IPS-NIHi7 (cell line): ENCODE measurements around the gene DENND4C.
"Not testable (repeated sequence)": the region's sequence is repeated elsewhere in the genome, so short reads cannot be mapped to it uniquely, and the experiment has no call there.

Experiments
- DNase-seq: peaks from one replicate; pipeline ENCODE4 v3.0.0; 2012; ENCODE audit warnings: mixed read lengths; ENCODE audit errors: extremely low spot score

Gene DENND4C

DNA sequence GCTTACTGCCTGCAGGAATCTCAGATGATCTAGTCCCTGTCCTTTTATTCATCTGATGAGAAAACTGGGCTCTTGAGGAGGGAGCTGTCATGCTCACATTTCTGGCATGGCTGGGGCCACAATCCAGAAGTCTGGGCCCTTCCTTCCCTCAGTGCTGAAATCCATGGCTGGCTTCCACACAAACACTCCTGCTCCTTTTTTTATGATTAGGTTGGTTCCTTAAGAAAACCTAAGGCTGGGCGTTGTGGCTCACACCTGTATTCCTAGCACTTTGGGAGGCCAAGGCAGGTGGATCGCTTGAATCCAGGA lies 179.7 kb downstream of the DENND4C start:
- DNase-seq, result no peak

DNA sequence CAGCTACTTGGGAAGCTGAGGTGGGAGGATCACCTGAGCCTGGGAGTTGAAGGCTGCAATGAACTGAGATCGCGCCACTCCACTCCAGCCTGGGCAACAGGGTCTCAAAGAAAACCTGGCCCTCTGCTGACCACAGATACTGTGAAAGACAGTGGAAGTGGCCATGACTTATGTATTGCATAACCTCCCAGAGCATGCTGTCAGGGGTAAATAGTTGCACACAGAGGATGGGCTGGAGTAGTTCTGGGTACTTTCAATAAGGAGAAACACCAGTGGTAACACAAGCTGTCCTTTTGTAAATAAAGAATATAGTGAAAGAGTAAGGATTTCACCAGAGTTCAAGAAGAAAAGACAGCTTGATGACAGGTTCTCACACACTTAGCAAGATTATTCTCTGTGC lies 180.1 kb downstream of the DENND4C start:
- DNase-seq, result no peak

DNA sequence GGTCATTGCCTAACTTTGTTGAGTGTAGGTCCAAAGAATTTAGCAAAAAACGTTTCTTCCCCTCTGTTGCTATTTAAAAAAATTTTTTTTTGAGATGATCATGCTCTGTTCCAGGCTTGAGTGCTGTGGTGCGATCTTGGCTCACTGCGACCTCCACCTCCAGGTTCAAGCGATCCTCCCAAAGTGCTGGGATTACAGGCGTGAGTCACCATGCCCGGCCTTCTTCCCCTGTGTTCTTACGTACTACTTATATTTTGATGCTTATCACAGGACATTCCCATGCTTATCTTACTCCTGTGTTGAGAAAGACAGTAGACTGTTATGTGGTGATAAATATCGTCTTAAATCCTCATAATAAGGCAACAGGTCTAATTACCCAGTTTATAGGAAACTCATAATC lies 180.8 kb downstream of the DENND4C start:
- no peak for DNase-seq

DNA sequence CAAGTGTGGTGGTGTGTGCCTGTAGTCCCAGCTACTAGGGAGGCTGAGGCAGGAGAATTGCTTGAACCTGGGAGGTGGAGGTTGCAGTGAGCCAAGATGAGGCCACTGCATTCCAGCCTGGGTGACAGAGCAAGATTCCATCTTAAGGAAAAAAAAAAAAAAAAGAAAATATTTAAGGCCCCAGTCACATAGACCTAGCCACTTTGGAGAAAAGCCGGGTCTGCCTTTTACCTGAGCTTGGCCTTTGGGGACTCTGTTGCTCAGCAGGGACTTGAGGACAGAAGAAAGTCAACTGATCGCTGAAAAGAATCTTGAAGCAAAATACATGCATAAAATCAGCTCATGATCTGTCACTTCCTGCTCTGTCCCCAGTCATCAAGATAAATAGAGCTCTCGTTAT lies 183.0 kb downstream of the DENND4C start:
- not testable (repeated sequence) for DNase-seq

DNA sequence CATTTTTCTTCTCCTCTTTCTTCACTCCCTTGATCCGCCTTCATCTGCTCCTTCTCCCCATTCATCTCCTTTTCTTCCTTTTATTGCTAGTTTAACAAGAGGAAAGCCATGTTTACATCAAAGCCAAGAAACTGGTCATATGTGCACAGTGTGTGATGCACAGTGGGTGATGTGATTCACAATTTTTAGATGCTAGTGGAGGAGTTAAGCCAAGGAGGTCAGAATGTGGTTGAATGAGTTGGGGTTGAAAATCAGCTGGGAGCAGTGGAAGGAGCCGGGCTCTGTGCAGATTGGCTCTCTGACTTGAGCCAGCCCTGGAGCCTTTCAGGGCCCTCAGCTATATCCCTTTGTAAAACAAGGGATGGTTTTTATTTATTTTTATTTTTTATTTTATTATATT lies 185.7 kb downstream of the DENND4C start:
- DNase-seq, result no peak

DNA sequence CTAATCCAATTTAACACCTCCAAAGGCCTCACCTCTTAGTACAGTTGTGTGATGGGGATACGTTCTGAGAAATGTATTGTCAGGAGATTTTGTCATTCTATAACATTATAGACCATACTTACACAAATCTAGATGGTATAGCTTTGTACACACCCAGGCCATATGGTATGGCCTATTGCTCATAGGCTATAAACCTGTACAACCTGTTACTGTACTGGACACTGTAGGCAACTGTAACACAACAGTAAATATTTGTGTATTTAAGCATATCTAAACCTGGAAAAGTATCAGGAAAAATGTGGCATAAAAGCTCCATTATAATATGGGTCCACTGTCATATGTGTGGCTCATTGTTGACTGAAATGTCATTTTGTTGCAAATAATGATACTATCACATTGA lies 190.4 kb downstream of the DENND4C start:
- no peak for DNase-seq
